OCI-LY1 (cell line): ENCODE data around the gene HTR6.

Source experiments
- H2AFZ ChIP-seq: fragments of 200-600 bp; sonication (generic), shearing (Covaris generic); 2 replicates; pipeline ENCODE4 v1.6.0; 2014; ENCODE audit warnings: antibody characterized with exemption, mild to moderate bottlenecking, low read length
- H3F3A ChIP-seq: fragments of 200-600 bp; sonication (generic), shearing (Covaris generic); 2 replicates; pipeline ENCODE4 v1.6.0; 2014; ENCODE audit warnings: mild to moderate bottlenecking, antibody characterized with exemption, low read length, moderate library complexity; ENCODE audit not compliant: insufficient read depth
- H3K27ac ChIP-seq: fragments of 200-600 bp; sonication (generic); 2 replicates; pipeline ENCODE4 v1.5.1; 2014; ENCODE audit warnings: low read length, mixed run types, mild to moderate bottlenecking, low read depth; ENCODE audit not compliant: poor library complexity, severe bottlenecking
- H3K27me3 ChIP-seq: fragments of 200-600 bp; sonication (generic); 2 replicates; pipeline ENCODE4 v1.6.0; 2014; ENCODE audit warnings: antibody characterized with exemption, mild to moderate bottlenecking, low read length, moderate library complexity; ENCODE audit not compliant: insufficient read depth
- H3K36me3 ChIP-seq: fragments of 200-600 bp; sonication (generic); 2 replicates; pipeline ENCODE4 v1.6.1; 2014; ENCODE audit warnings: mild to moderate bottlenecking, antibody characterized with exemption, low read length, moderate library complexity, mixed read lengths; ENCODE audit not compliant: insufficient read depth
- H3K4me1 ChIP-seq: fragments of 200-600 bp; sonication (generic); 2 replicates; pipeline ENCODE4 v1.5.1; 2014; ENCODE audit warnings: mild to moderate bottlenecking, low read length, moderate library complexity; ENCODE audit not compliant: insufficient read depth, severe bottlenecking
- H3K4me2 ChIP-seq: fragments of 200-600 bp; sonication (generic), shearing (Covaris generic); 2 replicates; pipeline ENCODE4 v1.6.1; 2014; ENCODE audit warnings: low read length
- H3K4me3 ChIP-seq: fragments of 200-600 bp; sonication (generic); 2 replicates; pipeline ENCODE4 v1.5.1; 2014; ENCODE audit warnings: low read length, low read depth, mild to moderate bottlenecking, mixed read lengths; ENCODE audit not compliant: poor library complexity, severe bottlenecking
- H3K79me2 ChIP-seq: fragments of 200-600 bp; shearing (Covaris generic); 2 replicates; pipeline ENCODE4 v1.6.1; 2016; ENCODE audit warnings: mixed run types, low read length, mixed read lengths; ENCODE audit not compliant: insufficient read depth
- H3K9ac ChIP-seq: fragments of 200-600 bp; sonication (generic), shearing (Covaris generic); 2 replicates; pipeline ENCODE4 v1.6.1; 2014; ENCODE audit warnings: mild to moderate bottlenecking, low read length, mixed read lengths
- H3K9me2 ChIP-seq: fragments of 200-600 bp; sonication (generic), shearing (Covaris generic); 2 replicates; pipeline ENCODE4 v1.6.1; 2014; ENCODE audit warnings: low read depth, mild to moderate bottlenecking, low read length, mixed read lengths
- H3K9me3 ChIP-seq: fragments of 200-600 bp; shearing (Covaris generic); 2 replicates; pipeline ENCODE4 v1.6.1; 2014; ENCODE audit warnings: low read length, mixed read lengths
- H4K20me1 ChIP-seq: fragments of 200-600 bp; sonication (generic), shearing (Covaris generic); 2 replicates; pipeline ENCODE4 v1.6.0; 2016; ENCODE audit warnings: mild to moderate bottlenecking, low read length; ENCODE audit not compliant: insufficient read depth
- EZH2 ChIP-seq: fragments of 200-600 bp; sonication (generic), shearing (Covaris generic); IDR thresholded peaks from 2 replicates; pipeline ENCODE4 v1.8.0; 2017; ENCODE audit warnings: borderline replicate concordance, mixed run types, mild to moderate bottlenecking, antibody characterized with exemption, low read length, moderate library complexity, mixed read lengths
- TF ChIP-seq, protein P1 (sequence below): fragments of 200-600 bp; sonication (generic), shearing (Covaris generic); IDR thresholded peaks from 2 replicates; pipeline ENCODE4 v1.5.1; 2017; ENCODE audit warnings: mild to moderate bottlenecking, antibody characterized with exemption, low read length, moderate library complexity, mixed read lengths

HTR6 gene

DNA sequence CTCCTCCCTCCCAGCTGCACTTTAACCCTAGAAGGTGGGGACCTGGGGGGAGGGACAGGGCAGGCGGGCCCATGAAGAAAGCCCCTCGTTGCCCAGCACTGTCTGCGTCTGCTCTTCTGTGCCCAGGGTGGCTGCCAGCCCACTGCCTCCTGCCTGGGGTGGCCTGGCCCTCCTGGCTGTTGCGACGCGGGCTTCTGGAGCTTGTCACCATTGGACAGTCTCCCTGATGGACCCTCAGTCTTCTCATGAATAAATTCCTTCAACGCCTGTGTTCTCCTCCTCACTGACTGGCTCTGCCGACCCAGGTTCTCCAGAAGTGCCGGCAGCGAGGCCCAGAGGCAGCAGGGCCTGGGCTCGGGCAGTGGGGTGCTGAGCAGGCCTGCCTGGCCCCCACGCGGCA is 6.5 kb upstream of the HTR6 start:
- Histone ChIP-seq H3K27ac (no peak overlapping the region), H3K27me3 (no peaks in the 10 kb centered on the region), H3K9ac (no peak overlapping the region), H3K9me2 (no peaks in the 10 kb centered on the region), H3K4me2 (no peak overlapping the region), H3K4me1 (peaks cover 10% of the 10 kb centered on the region), H3F3A (no peaks in the 10 kb centered on the region), H3K4me3 (no peak overlapping the region), H2AFZ (no peak overlapping the region), H3K9me3 (no peaks in the 10 kb centered on the region), H3K79me2 (no peaks in the 10 kb centered on the region), H3K36me3 (no peaks in the 10 kb centered on the region), H4K20me1 (no peaks in the 10 kb centered on the region)
- TF ChIP-seq, protein P1, sequence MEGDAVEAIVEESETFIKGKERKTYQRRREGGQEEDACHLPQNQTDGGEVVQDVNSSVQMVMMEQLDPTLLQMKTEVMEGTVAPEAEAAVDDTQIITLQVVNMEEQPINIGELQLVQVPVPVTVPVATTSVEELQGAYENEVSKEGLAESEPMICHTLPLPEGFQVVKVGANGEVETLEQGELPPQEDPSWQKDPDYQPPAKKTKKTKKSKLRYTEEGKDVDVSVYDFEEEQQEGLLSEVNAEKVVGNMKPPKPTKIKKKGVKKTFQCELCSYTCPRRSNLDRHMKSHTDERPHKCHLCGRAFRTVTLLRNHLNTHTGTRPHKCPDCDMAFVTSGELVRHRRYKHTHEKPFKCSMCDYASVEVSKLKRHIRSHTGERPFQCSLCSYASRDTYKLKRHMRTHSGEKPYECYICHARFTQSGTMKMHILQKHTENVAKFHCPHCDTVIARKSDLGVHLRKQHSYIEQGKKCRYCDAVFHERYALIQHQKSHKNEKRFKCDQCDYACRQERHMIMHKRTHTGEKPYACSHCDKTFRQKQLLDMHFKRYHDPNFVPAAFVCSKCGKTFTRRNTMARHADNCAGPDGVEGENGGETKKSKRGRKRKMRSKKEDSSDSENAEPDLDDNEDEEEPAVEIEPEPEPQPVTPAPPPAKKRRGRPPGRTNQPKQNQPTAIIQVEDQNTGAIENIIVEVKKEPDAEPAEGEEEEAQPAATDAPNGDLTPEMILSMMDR, result no peak
- no peak for TF ChIP-seq EZH2

DNA sequence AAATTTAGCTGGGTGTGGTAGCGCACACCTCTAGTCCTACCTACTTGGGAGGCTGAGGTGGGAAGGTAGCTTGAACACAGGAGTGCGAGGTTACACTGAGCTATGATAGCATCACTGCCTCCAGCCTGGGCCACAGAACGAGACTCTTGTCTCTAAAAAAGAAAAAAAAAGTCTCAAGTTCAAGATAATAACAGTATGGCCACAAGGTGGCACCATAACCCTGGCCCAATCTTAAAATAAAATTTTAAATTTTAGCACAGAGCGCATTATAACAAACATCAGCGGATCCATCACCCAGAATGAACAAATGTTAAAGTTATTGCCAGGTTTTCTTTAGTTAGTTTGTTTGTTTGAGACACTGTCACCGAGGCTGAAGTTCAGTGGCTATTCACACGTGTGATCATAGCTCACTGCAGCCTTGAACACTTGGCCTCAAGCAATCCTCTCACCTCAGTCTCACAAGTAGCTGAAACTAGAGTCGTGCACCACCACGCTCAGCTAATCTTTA is 2.9 kb upstream of the HTR6 start:
- no peak for TF ChIP-seq EZH2
- TF ChIP-seq, protein P1, result peak; percentile 77
- Histone ChIP-seq H3K4me1 (no peaks in the 10 kb centered on the region), H3K27me3 (no peaks in the 10 kb centered on the region), H3K4me2 (no peak overlapping the region), H3K4me3 (no peak overlapping the region), H3F3A (no peaks in the 10 kb centered on the region), H3K27ac (no peak overlapping the region), H4K20me1 (no peaks in the 10 kb centered on the region), H3K9me2 (no peaks in the 10 kb centered on the region), H3K79me2 (no peaks in the 10 kb centered on the region), H2AFZ (no peak overlapping the region), H3K36me3 (no peaks in the 10 kb centered on the region), H3K9ac (no peak overlapping the region), H3K9me3 (no peaks in the 10 kb centered on the region)

DNA sequence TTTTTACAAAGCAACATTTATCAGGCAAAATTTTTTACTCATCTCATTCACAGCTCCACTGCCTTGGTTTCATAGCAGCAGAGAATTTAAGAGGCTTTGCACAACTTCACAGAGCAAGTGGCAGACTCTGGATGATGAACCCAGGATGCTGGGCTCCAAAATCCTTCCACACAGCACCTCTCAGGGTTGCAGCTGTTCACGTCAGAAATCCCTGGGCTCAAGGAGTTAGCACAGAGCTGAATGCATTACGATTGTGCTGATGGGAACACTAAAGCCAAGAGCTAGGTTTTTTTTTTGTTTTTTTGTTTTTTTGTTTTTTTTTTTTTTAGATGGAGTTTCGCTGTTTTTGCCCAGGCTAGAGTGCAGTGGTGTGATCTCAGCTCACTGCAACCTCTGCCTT is 2.4 kb upstream of the HTR6 start:
- H3K27me3 ChIP-seq, result no peaks in the 10 kb centered on the region
- no peak overlapping the region for H2AFZ ChIP-seq
- no peak overlapping the region for H3K27ac ChIP-seq
- H3K4me3 ChIP-seq, result no peak overlapping the region
- no peaks in the 10 kb centered on the region for H3K9me3 ChIP-seq
- no peak overlapping the region for H3K9ac ChIP-seq
- no peak overlapping the region for H3K4me2 ChIP-seq
- no peaks in the 10 kb centered on the region for H3K4me1 ChIP-seq
- H3K79me2 ChIP-seq, result no peaks in the 10 kb centered on the region
- H3K9me2 ChIP-seq, result no peaks in the 10 kb centered on the region
- H3K36me3 ChIP-seq, result no peaks in the 10 kb centered on the region
- no peaks in the 10 kb centered on the region for H3F3A ChIP-seq
- H4K20me1 ChIP-seq, result no peaks in the 10 kb centered on the region
- TF ChIP-seq, protein P1, result no peak
- TF ChIP-seq EZH2, result no peak
